EH (cell line): Measurements from ENCODE around the gene CBLC.

ENCODE experiments used
- DNase-seq: peaks from one replicate; pipeline ENCODE4 v3.0.0-alpha.2; 2015; ENCODE audit warnings: low read depth

CBLC gene, protein sequence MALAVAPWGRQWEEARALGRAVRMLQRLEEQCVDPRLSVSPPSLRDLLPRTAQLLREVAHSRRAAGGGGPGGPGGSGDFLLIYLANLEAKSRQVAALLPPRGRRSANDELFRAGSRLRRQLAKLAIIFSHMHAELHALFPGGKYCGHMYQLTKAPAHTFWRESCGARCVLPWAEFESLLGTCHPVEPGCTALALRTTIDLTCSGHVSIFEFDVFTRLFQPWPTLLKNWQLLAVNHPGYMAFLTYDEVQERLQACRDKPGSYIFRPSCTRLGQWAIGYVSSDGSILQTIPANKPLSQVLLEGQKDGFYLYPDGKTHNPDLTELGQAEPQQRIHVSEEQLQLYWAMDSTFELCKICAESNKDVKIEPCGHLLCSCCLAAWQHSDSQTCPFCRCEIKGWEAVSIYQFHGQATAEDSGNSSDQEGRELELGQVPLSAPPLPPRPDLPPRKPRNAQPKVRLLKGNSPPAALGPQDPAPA

DNA sequence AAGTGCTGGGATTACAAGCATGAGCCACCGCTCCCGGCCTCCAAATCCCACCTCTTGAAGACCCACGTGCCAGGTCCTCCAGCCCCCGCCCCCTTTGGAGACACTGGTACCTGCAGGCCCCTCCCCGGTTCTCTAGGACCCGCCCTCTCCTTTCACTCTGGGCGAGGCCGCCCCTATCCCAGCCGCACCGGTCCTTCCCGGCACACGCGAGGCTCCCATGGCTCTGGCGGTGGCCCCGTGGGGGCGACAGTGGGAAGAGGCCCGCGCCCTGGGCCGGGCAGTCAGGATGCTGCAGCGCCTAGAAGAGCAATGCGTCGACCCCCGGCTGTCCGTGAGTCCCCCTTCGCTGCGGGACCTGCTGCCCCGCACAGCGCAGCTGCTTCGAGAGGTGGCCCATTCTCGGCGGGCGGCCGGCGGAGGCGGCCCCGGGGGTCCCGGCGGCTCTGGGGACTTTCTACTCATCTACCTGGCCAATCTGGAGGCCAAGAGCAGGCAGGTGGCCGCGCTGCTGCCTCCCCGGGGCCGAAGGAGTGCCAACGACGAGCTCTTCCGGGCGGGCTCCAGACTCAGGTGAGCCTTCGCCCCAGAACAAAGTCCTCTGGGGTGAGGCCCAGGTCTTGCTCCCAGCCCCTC lies at the start of gene CBLC:
Gene CBLC (plus strand): TSS at position 176 of the 633 bp plus-strand sequence. CDS start 42 bp downstream, at position 218.
- DNase-seq, result no peak

DNA sequence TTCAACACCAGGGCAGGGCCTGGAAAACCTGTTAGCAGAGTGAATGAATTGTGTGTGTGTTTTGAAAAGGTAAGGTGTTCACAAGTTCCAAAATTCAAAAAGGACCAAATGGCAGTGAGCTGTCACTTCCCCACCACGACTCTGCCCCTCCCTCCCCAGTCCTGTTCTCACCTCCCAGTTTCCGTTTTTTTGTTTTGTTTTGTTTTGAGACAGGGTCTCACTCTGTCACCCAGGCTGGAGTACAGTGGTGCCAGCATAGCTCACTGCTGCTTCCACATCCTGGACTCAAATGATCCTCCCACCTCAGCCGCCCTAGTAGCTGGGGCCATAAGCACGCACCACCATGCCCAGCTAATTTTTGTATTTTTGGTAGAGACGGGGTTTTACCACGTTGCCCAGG lies 49.5 kb upstream of the CBLC start:
- DNase-seq, result no peak

DNA sequence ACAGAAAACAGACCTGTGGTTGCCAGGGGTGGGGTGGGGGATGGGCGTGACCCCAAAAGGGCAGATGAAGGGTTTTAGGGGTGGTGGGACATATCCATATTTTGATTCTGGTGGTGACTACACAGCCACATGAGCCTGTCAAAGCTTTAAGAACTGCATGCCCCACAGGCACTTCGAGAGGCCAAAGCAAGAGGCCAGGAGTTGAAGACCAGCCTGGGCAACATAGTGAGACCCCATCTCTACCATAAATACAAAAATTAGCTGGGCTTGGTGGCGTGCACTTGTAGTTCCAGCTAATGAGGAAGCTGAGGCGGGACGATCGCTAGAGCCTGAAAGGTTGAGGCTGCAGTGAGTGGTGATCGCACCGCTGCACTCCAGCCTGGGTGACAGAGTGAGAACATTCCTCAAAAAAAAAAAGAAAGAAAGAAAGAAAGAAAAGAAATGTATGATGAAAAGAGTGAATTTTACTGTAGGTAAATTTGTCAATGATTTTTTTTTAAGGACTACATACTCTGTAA lies 48.1 kb upstream of the CBLC start:
- no peak for DNase-seq

DNA sequence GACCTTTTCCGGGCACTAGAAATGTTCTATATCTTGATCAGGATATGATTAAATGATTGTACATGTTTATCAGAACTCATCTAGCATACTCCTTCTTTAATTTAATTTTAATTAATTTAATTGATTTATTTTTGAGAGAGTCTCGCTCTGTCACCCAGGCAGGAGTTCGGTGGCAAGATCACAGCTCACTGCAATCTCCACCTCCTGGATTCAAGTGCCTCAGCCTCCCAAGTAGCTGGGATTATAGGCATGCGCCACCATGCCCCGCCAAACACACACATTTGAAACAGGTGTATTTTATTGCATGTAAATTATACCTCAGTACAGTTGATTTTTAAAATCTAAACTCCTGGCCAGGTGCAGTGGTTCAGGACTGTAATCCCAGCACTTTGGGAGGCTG lies 46.6 kb upstream of the CBLC start:
- DNase-seq, result no peak

DNA sequence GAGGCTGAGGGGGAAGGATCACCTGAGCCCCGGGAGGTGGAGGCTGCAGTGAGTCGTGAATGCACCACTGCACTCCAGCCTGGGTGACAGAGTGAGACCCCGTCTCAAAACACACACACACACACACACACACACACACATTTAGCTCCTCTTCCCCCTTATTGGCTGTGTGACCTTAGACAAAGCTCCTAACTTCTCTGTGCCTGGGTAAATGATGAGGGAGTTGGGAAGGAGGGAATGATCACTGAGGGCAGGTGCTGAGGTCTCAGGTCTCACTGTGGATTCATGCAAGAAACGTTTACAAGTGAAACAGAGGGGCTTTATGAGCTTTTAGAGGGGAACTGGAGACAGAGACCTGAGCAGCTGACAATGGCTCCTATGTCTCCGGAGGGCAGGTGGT lies 46.1 kb upstream of the CBLC start:
- no peak for DNase-seq

DNA sequence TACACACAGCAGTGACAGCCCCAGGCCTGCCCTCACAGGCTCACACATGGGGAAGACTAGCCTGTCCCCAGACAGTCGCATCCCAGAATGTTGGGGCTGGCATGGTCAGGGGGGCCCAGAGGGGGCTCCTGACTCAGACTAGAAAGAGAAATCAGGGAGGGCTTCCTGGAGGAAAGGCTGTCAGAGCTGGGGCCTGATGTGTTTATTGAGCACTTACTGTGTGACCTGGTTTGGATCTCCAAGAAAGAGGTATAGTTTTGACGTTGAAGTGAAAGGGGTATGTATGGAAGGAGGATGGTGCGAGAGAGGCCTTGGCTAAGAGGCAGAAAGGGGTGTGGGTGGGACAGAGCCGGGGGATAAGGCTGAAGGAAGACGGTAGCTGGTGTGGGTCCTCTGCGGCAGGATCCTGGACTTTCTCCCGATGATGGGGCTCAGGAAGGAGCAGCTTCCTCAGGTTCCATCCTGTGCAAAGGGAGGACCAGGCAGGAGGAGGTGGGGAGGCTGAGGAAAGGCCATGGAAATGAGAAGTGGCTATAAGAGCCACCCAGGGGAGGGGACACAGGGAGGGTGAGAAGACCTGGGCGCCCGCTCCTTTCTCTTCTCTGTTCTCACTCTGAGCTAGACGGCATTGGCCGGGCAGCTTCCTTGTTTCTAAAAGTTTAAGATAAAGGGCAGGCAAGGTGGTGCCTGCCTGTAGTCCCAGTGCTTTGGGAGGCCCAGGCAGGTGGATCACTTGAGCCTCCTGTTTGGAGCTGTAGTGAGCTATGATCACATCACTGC lies 45.3 kb upstream of the CBLC start:
- no peak for DNase-seq

DNA sequence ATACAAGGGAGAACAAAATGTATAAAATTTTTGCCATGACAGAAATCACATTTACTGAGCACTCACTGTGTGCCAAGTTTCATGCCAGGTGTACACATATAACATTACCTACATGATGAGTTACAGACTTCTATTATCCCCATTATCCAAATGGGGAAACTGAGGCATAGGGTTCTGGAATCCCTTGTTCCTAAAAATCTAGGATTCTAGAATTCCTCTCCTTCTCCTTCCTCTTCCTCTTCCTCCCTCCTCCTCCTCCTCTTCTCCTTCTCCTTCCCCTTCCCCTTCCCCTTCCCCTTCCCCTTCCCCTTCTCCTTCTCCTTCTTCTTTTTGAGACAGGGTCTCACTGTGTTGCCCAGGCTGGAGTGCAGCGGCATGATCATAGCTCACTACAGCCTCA lies 43.3 kb upstream of the CBLC start:
- no peak for DNase-seq

DNA sequence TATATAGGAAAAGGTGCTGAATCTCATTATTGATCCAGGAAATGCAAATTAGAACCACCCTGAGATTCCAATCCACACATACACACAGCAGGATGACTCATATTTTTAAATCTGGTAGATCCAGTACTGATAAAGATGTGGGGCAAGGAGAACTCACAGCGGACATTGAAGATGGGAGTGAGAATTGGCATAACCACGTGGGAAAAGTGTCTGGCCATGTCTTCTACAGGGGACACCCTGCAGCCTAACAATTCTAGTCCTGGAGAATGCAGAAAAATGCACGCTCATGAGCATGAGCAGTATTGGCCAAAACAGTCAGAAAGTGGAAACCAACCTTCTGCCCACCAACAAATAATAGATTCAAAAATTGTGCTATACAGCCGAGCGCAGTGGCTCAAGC lies 42.7 kb upstream of the CBLC start:
- DNase-seq, result peak; percentile 49

DNA sequence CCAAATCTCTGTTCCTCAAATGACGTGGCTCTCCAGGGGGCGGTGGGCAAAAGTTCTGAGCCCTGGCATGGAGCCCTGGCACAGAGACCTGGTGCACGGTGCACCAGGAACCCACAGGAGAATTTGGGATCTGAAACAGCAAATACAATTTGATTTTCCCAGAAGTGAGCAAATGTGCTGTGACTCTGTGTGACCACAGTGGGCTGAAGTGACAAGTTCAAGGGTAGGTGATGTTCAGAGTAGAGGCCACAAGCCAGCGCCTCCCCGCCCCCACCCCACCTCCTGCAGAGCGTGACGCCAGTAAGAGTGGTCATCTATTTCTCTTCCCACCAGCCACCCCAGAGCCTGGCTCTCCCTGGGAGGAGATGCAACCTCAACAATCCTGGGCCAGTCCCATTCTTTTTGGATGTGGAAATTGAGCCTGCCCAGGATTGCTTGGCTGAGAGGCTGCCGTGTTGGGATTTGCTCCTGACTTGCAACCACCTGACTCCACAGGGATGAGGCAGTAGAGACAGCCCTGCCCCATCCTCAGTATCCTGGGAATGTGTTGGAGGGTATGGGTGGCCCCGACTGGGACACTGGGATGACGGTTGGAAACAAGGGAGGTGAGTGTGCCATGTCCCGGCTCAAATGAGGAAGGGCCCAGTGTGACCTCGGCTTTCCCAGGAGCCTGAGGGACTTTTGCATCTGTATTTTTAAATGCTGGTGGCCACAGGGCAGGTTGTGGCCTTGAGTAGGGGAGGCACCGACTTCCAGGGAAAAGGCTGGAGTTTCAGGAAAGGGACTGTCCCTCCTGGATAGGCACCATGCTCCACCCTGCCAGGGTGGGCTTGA lies 40.2 kb upstream of the CBLC start:
- peak; percentile 68 for DNase-seq

DNA sequence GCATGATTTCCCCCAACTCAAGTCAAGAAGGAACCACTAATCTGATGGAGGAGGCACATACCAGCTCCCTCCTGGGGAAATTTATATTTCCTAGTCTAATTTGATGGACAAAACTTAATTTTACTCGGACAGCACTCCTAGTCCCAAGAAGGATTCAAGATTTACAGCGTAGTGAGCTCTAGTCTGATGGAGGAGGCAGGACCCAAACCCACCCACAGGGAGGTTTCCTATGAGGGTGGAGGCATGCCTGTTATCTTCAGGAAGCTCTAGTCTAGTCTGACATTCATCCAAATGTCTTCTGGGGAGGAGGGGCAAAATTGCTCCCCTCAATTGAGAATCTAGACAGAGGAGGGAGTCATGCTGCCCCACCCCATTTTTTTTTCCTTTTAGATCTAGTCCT lies 39.6 kb upstream of the CBLC start:
- DNase-seq, result no peak

DNA sequence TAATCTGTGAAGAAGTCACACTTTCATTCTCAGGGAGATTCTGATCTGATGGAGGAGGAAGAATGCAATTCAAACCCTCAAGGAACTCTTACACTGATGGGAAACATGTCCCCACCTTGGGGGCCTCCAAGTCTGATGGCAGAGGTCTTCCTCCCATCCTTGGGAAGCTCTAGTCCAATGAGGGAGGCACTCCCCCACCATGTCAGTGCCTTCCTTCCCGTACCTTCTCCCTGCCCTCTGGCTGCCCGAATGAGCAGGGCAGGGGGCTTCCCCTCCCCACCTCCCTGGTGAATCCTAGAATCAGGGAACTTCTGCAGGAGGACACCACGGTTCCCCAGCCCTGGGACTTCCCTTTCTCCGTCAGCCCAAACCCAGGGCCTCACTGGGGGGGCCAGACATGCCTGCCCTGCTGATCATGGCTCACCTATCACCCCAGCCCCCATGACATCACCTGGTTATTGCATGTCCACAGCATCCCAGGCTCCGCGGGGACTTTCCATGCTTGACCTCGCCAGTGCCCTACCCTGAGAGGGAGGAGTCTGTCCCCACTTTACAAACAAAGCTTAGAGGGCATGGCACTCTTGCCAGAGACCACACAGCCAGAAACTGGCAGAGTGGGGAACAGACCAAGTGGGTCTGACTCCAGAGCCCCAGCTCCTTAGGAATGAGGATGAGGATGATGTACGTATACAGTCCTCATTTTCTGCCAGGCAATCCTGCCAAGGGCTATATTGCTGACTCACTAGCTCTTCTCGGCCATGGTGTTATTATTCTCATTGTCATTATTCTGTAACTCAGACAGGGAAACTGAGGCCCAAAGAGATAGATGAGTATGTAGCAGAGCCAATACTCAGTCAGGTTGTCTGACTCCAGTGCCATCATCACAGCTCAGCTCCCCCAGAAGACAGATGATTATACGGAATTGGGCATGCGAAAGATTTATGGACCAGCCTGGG lies 38.8 kb upstream of the CBLC start:
- DNase-seq, result peak; percentile 35

DNA sequence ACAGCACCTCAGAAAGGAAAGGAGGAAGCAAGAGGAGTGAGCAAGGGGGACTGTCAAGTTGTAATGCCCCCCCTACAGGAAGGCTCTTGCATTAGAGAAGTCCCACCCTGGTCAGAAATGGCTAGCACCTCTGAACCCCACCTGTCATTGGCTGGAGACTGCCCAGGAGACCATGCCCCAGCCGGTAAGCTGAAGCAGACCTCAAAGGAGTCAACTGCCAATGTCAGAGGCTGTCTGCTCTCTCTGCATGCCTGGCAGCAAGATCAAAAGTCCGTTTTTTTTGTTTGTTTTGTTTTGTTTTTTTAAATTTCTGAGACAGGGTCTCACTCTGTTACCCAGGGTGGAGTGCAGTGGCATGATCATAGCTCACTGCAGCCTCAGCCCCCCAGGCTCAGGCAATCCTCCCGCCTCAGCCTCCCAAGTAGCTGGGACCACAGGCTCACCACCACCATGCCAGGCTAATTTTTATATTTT lies 37.3 kb upstream of the CBLC start:
- DNase-seq, result no peak

DNA sequence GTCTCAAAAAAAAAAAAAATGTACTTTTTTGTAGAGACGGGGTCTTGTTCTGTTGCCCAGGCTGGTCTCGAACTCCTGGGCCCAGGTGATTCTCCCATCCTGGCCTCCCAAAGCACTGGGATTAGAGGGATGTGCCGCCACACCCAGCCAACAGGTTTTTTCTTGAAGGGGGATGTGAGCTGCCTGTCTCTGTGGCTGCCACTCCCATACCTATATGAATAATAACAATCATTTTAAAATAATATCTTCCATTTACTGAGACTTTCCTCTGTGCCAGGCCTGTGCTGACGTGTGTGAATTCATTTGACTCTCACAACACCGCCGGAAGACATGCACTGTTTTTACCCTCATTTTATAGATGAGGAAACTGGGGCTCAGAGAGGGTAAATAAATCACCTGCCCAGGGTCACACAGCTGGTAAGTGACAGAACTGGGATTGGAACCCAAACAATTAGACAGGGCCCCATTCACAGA lies 36.4 kb upstream of the CBLC start:
- no peak for DNase-seq

DNA sequence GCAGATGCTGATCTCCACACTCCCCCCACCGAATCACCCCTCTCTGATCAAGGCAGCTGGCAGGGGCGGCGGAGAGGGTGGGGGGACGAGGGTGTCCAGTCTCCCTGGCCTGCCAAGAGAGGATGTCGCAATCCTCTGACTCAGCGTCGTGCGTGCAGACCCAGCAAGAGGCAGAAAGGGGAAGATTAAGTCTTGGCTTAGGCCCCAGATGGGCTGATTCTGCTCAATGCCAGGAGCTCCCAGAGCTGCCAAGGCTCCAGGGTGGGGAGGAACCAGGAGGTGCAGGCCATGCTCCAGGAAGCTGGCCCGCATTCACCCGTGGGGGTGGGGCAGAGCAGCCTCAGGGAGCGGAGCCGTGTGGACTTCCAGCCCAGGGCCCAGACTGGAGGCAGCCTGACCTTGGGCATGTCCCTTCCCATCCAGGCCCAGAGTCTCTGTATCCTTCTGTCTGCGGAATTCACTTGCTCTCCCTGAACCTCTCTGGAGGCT lies 35.8 kb upstream of the CBLC start:
- peak; percentile 100 for DNase-seq

DNA sequence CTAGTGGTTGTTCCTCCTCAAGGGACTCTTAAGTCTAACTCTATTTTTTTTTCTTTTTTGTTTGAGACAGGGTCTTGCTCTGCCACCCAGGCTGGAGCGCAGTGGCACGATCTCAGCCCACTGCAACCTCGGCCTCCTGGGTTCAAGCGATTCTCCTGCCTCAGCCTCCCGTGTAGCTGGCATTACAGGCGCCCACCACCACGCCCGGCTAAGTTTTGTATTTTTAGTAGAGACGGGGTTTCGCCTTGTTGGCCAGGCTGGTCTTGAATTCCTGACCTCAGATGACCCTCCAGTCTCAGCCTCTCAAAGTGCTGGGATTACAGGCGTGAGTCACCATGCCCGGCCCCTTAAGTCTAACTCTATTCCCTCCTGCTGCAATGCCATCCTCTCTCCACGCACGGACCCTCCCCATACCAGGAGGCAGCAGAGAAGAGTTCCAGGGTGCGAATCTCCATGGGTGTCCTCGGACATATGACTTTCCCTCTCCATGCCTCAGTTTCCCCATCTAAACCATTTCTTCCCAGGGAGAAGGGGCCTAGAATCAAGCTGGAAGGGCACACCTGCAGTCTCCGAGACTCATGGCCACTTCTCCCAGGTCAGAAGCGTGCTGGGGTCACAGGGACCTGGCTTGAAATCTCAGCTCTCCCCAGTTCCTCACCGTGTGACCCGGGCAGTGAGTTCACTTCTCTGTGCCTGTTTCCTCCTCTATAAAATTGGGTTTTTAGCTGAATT lies 35.2 kb upstream of the CBLC start:
- peak; percentile 81 for DNase-seq

DNA sequence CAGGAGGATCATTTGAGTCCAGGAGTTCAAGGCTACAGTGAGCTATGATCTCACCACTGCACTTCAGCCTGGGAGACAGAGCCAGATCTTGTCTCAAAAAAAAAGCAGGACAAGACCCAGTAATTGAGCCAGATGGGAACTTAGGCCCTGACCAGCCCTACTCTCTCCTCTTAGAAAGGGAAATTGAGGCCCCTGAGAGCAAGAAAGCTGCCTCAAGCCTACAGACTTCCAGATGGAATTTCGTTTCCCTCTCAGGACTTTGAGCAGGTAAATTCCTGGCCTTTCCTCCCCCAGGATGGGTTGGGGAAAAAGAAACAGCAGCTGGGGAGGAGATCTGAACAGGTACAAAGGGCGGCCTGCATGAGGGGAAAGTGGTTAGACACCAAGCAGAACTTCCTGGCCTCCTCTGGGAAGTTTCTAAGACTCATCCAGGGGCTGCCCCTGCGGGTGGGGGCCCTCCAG lies 32.8 kb upstream of the CBLC start:
- DNase-seq, result no peak

DNA sequence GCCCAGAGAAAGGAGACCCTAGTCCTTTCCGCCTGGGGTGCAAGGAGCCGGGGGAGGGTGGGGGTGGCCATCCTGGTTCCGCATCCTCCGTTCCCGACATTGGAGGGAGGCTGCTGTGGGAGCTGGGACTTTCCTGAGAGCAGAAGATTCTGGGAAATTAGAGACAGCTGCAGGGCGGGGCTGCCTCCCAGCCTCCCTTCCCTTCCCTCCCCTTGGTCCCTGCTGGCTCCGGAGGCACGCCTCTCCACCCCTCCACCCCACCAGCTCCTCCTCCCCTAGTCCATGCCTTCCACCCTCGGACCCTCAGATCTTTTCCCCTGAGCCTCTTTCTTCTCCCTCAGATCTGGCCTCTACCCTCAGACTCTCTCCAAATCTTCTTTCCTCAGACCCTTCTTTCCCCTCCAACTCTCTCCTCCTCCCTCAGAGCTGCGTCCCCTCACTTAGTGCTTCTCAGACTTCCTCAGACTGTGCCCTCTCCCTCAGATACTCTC lies 32.3 kb upstream of the CBLC start:
- peak; percentile 87 for DNase-seq

DNA sequence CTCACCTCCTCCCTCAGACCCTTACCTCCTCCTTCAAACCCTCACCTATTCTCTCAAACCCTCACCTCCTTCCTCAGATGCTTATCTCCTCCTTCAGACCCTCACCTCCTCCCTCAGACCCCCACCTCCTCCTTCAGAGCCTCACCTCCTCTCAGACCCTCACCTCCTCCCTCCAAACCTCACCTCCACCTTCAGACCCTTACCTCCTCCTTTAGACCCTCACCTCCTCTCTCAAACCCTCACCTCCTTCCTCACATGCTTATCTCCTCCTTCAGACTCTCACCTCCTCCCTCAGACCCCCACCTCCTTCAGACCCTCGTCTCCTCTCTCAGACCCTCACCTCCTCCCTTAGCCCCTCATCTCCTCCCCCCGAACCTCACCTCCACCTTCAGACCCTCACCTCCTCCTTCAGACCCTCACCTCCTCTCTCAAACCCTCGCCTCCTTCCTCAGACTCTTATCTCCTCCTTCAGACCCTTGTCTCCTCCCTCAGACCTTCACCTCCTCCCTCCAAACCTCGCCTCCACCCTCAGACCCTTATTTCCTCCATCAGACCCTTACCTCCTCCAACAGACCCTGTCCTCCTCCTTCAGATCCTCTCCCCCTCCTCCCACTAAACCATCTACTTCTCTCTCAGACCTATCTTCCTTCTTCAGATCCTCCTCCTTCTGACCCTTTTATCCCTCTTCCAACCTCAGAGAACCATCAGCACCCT lies 31.6 kb upstream of the CBLC start:
- no peak for DNase-seq

DNA sequence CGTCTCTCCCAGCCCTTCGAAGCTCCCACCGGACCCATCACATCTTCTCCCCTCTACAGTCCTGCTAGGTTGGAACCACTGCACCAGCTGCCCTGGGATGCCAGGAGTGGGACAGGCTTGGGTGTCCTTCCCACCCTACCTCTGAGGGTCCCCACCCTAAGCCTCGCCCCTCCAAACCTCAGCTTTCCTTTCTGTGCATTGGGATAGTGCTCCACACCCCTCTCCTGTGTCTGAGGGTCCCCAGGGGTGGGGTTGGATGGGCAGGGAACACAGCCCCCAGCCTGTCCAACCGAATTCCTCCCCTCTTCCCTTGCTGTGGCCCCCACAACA lies 31.1 kb upstream of the CBLC start:
- DNase-seq, result no peak
